AG04449 (cell line): ENCODE data around the gene DCLRE1B.

Experiments used
- CTCF ChIA-PET: fragments of 350-600 bp; formaldehyde crosslinking; extraction: SDS; loops from one replicate; lab custom pipeline; 2021; ENCODE audit warnings: antibody characterized with exemption; lab: Yijun Ruan, JAX
- POLR2A ChIA-PET: fragments of 400-600, 350-600 bp; formaldehyde crosslinking; extraction: SDS; loops from one replicate; lab custom pipeline; 2020; ENCODE audit warnings: antibody characterized with exemption, inconsistent platforms; lab: Yijun Ruan, JAX
- DNase-seq: peaks from one replicate; pipeline ENCODE4 v3.0.0-alpha.2; 2010; ENCODE audit warnings: low read depth, low spot score
- H3K4me3 ChIP-seq: 2 replicates; pipeline ENCODE4 v1.5.1; 2011; ENCODE audit warnings: low read depth, mild to moderate bottlenecking, control low read depth, low read length
- CTCF ChIP-seq: IDR thresholded peaks from one replicate; pipeline ENCODE4 v1.5.1; 2011; ENCODE audit warnings: mild to moderate bottlenecking, moderate library complexity, low read length, control low read depth, inconsistent platforms; ENCODE audit not compliant: insufficient read depth; ENCODE audit errors: missing control alignments

Gene DCLRE1B

GRCh38 chr1:113871597-113872113 lies 33.5 kb upstream of the DCLRE1B start, which contains the start of gene PTPN22:
PTPN22 (minus strand) TSS chr1:113871712.
- CTCF ChIA-PET: no interaction called here
- POLR2A ChIA-PET: no interaction called here
- H3K4me3 ChIP-seq: no peak within 1 kb of the TSS
- no peak for TF ChIP-seq CTCF
- DNase-seq: peak; percentile 37

DNA sequence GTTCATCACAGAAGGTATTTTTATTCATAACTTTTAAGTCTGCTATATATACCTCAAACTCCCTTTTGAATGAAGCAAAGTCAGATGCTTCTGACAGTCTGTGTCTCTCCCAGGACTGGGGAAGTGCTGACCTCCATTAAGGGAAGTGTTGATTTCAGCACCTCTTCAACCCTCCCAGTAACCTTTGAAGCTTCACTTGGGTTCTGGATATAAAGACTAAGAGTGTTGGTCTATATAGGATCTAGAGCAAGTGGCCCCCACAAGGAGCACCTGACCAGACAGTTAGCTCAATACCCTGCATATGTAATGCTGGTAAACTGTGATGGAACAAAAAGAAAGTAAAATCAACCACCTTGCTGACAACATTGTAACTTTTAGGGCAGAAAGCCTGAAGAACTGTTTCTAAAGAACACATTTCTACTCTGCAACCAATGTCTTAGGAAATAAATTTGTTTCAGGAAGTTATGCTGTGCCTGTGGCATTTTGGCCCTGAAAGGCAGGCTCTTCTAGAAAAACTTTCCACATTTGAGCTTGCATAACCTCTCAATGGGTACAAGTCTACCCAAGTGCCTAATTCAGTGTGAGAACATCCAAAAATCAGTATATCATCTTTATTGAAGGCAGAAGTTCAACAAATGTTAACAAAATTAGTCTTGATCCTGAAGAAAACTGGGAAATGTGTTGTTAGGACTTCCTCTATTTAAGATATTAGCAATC lies 32.7 kb upstream of the DCLRE1B start:
- DNase-seq: no peak
- TF ChIP-seq CTCF: no peak
- H3K4me3 ChIP-seq: no peak overlapping the region
- ChIA-PET POLR2A (no interaction called here), CTCF (no interaction called here)

DNA sequence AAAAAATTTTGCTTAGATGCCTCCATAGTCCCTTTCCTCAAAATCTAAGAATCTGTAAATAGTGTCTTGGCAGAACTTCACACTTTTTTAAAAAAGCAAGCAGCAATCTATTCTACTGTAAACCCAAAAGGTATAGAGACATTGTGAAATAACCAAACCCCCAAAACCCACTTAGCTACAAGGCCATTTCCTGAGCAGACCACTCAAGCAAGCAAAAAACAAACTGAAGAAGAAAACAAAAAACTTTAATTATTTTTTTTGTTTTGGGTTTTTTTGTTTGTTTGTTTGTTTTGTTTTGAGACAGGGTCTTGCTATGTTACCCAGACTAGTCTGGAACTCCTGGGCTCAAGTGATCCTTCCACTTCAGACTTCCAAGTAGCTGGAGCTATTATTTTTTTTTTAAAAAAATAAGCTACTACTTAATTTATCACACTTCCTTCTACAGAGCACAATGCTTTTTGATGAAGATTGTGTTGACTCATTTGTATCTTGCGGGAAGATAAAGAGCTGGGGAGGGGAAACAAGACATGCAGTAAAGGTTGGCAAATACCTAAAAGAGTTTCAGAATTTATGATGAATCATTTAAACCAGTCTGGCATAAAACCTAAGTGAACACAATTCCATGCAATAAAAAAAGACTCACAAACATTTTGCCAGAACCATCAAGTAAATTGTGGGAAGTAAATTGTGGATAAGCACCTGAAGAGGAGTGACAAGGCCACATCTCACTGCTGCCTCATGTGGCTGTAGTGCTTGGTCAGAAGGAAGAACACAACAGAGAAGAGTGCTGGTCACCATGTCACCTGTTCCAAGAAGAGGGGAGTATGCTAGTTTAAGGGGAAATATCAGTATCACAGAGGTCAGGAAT lies 30.9 kb upstream of the DCLRE1B start:
- no peak for DNase-seq

DNA sequence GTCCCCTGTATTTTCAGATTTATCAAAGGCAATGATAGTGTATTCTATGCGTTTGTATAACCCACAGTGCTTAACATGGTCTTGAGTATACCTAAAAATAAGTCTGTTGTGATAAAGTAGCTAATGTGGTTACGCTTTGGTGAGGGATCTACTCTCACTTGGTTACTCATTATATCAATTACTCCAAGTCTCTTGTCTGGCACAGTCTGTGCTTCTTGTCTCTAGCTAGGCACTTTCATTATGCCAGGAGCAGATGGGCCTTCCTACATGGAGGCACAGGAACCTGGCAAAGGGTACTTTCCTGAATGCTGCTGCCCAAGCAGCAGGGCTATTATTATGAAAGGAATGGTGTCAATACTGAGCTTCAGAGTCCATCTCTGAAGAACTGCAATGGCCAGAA lies 29.4 kb upstream of the DCLRE1B start:
- ChIA-PET POLR2A (no interaction called here), CTCF (interaction anchor here (1.7 kb wide), 1 partner anchor 40 kb away, joined by 6 read pairs; no protein-coding TSS in a partner anchor)
- no peak for DNase-seq
- no peak for TF ChIP-seq CTCF
- H3K4me3 ChIP-seq: no peak overlapping the region

More for the DNA sequence above, 30.9 kb upstream of the DCLRE1B start:
- ChIA-PET CTCF (interaction anchor here (1.1 kb wide), 1 partner anchor 802 kb away, joined by 3 read pairs; the partner anchor contains the start of gene LRIG2), POLR2A (no interaction called here)
- TF ChIP-seq CTCF: no peak
- H3K4me3 ChIP-seq: no peak overlapping the region

DNA sequence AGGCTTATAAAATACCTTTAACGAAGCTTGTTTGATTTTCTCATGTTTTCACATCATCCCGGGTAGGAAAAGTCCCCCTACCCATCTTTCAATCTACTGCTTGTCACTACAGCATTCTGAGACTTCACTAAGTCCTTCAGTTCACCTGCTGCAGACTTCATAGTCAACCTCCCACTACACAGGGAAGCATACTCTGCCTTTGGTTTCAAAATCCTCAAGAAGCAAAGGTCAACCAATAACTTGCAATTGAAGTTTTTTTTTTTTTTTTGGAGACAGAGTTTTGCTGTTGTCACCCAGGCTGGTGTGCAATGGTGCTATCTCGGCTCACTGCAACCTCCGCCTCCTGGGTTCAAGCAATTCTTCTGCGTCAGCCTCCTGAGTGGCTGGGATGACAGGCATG lies 28.9 kb upstream of the DCLRE1B start:
- DNase-seq: no peak
- TF ChIP-seq CTCF: no peak
- ChIA-PET CTCF (interaction anchor here (1.0 to 1.7 kb wide), 2 partner anchors 8 to 41 kb away, joined by 3 to 6 read pairs; no protein-coding TSS in a partner anchor), POLR2A (no interaction called here)
- no peak overlapping the region for H3K4me3 ChIP-seq

- no peak for TF ChIP-seq CTCF
- DNase-seq: no peak
- ChIA-PET POLR2A (no interaction called here), CTCF (interaction anchor here (1.6 to 2.9 kb wide), 2 partner anchors 44 to 98 kb away, joined by 4 to 12 read pairs; no protein-coding TSS in a partner anchor)
- H3K4me3 ChIP-seq: no peak overlapping the region
Measured at GRCh38 chr1:113879739-113880038, 25.4 kb upstream of the DCLRE1B start.
